K562 (cell line): ENCODE measurements around the gene DCAF6. TPM values are rescaled to one million over a fixed set of nuclear protein-coding genes. Genes with fewer than 3 reads are reported as not detected.
A peak's percentile ranks its signal among the peaks of the same experiment; 100 is the strongest.

Experiments used
- ATAC-seq: fragments of 200-7000 bp; cut with Tn5 transposase; 3 replicates; pipeline ENCODE4 v1.9.1; 2020; ENCODE audit warnings: moderate library complexity
- BruUV-seq: library from RNA; stranded (reverse); fragments of 400-500 nt; replicated peaks from 2 replicates; lab custom pipeline; 2021; lab: Mats Ljungman, UMichigan
- CTCF ChIA-PET: fragments of 300-600 bp; formaldehyde crosslinking; extraction: SDS; loops from one replicate; lab custom pipeline; 2021; ENCODE audit warnings: low intra/inter-chr PET ratio; lab: Yijun Ruan, JAX
- POLR2A ChIA-PET: fragments of 300-600, 350-650 bp; sonication (Branson Sonifier 250); formaldehyde crosslinking; extraction: SDS; loops from one replicate; lab custom pipeline; 2021; ENCODE audit warnings: antibody characterized with exemption, inconsistent platforms; lab: Yijun Ruan, JAX
- DNase-seq, 4 experiments: peaks; one replicate each; pipeline versions ENCODE4 v3.0.0 to v3.0.0-alpha.2; 2011 to 2018; ENCODE audit warnings: low spot score in 3 of 4, mixed read lengths in 3 of 4; ENCODE audit errors: extremely low read depth in 1 of 4
- FAIRE-seq: peaks from 2 replicates; lab custom pipeline; 2011; peaks lifted over from hg19 to GRCh38; lab: Jason Lieb, UNC
- H2AFZ ChIP-seq: 2 replicates; pipeline ENCODE4 v1.6.0; 2011; ENCODE audit warnings: low read depth, low read length, control low read depth, inconsistent platforms
- H3K27ac ChIP-seq: fragments of 200-600 bp; 3 replicates; pipeline ENCODE4 v1.8.0; 2011; ENCODE audit warnings: low read depth, mild to moderate bottlenecking, control low read depth, inconsistent platforms, low read length, moderate library complexity, mixed read lengths; ENCODE audit errors: extremely low read depth
- H3K27me3 ChIP-seq, 2 experiments: fragments of 300-600 bp in 1 of 2; 2 replicates in 1 of 2; 3 replicates in 1 of 2; pipeline versions ENCODE4 v1.6.0 to v1.8.0; 2011; ENCODE audit warnings: inconsistent platforms in 2 of 2, low read length in 2 of 2, mild to moderate bottlenecking in 1 of 2, mixed read lengths in 1 of 2, moderate library complexity in 1 of 2; ENCODE audit not compliant: control insufficient read depth in 2 of 2, insufficient read depth in 2 of 2
- H3K36me3 ChIP-seq: fragments of 300-600 bp; 3 replicates; pipeline ENCODE4 v1.8.0; 2011; ENCODE audit warnings: mild to moderate bottlenecking, low read length, inconsistent platforms; ENCODE audit not compliant: control insufficient read depth, insufficient read depth
- H3K4me1 ChIP-seq, 2 experiments: fragments of 200-600 bp in 1 of 2; replicated peaks in 1 of 2; 2 replicates in 1 of 2; 3 replicates in 1 of 2; pipeline versions ENCODE4 v1.5.1 to v1.8.0; 2011; ENCODE audit warnings: inconsistent platforms in 2 of 2, low read length in 2 of 2, mild to moderate bottlenecking in 1 of 2, mixed read lengths in 1 of 2, moderate library complexity in 1 of 2; ENCODE audit not compliant: control insufficient read depth in 2 of 2, insufficient read depth in 2 of 2
- H3K4me2 ChIP-seq: 2 replicates; pipeline ENCODE4 v1.6.1; 2011; ENCODE audit warnings: low read length, control low read depth, inconsistent platforms, mixed read lengths; ENCODE audit not compliant: insufficient read depth
- H3K4me3 ChIP-seq: fragments of 200-600 bp; sonication (generic), shearing (Covaris generic); 2 replicates; pipeline ENCODE4 v1.5.1; 2016; ENCODE audit warnings: control low read depth, inconsistent platforms
- H3K79me2 ChIP-seq: fragments of 200-600 bp; 3 replicates; pipeline ENCODE4 v1.8.0; 2011; ENCODE audit warnings: low read length, inconsistent platforms; ENCODE audit not compliant: control insufficient read depth, insufficient read depth
- H3K9ac ChIP-seq, 2 experiments: 2 replicates each; pipeline versions ENCODE4 v1.6.0 to v1.6.1; 2011; ENCODE audit warnings: low read depth in 2 of 2, low read length in 2 of 2, control low read depth in 1 of 2, inconsistent platforms in 1 of 2, mild to moderate bottlenecking in 1 of 2, mixed read lengths in 1 of 2; ENCODE audit not compliant: insufficient read depth in 1 of 2
- H3K9me1 ChIP-seq: one replicate; pipeline ENCODE4 v1.6.0; 2011; ENCODE audit warnings: inconsistent platforms, mild to moderate bottlenecking, low read length, moderate library complexity; ENCODE audit not compliant: control insufficient read depth, insufficient read depth
- H3K9me3 ChIP-seq: replicated peaks from 2 replicates; pipeline ENCODE4 v1.5.1; 2011; ENCODE audit warnings: low read depth, low read length, inconsistent platforms; ENCODE audit not compliant: control insufficient read depth, insufficient read depth
- H4K20me1 ChIP-seq: replicated peaks from 2 replicates; pipeline ENCODE4 v1.6.1; 2011; ENCODE audit warnings: low read length, inconsistent platforms, mixed read lengths; ENCODE audit not compliant: control insufficient read depth, insufficient read depth
- CEBPG ChIP-seq, 3 experiments: fragments of 200-800 bp in 1 of 3; sonication (Bioruptor generic) in 1 of 3; sonication (generic) in 1 of 3; formaldehyde crosslinking in 1 of 3; IDR thresholded peaks in 2 of 3; conservative IDR thresholded peaks in 1 of 3; 2 replicates each; pipeline versions ENCODE4 v1.6.1 to v1.8.0; 2016 to 2022; ENCODE audit warnings: missing compliant biosample characterization in 2 of 3, missing genetic modification characterization in 2 of 3, mild to moderate bottlenecking in 1 of 3, missing genetic modification reagents in 1 of 3
- CTBP1 ChIP-seq: fragments of 450-650 bp; IDR thresholded peaks from 2 replicates; pipeline ENCODE4 v1.6.1; 2016; ENCODE audit warnings: borderline replicate concordance
- ZBTB2 ChIP-seq: fragments of 450-650 bp; IDR thresholded peaks from 2 replicates; pipeline ENCODE4 v1.6.1; 2016; ENCODE audit warnings: antibody characterized with exemption
- WGBS: fragments of 100-300 bp; shearing (Covaris generic); methylation state at CpG from one replicate; pipeline ENCODE4 v1.1.6; 2016; ENCODE audit warnings: low coverage, mixed read lengths; ENCODE audit not compliant: insufficient coverage; ENCODE audit errors: missing lambda C conversion rate; 5-methylcytosine and 5-hydroxymethylcytosine counted together
- in situ Hi-C: fragments of 300-500 bp; cut with MboI; formaldehyde crosslinking; loops from 4 replicates; pipeline ENCODE4 v1.15.0; 2018; ENCODE audit warnings: inconsistent platforms, mixed read lengths
- intact Hi-C: fragments of 100-400 bp; cut with micrococcal nuclease; formaldehyde crosslinking; loops from 2 replicates; pipeline ENCODE4 v1.14.2; 2022
- polyA plus RNA-seq, 8 experiments: library from polyadenylated mRNA; depleted of rRNA in 4 of 8; stranded (reverse) in 5 of 8; unstranded in 3 of 8; fragments of >200 nt; fragmentation: Nextera tagmentation in 2 of 8; fragmentation: Illumina TruSeq in 1 of 8; extraction: Ambion mirVana in 2 of 8; extraction: Trizol in 1 of 8; gene quantifications; 2 replicates each; pipeline versions ENCODE4 v1.2.1 to v1.2.3, GENCODE V29; 2011 to 2014; ENCODE audit warnings: inconsistent platforms in 1 of 8, missing spikeins in 1 of 8
- total RNA-seq, 7 experiments: library from RNA; depleted of rRNA in 6 of 7; stranded (reverse); fragments of >200 nt in 6 of 7; fragmentation: Illumina TruSeq in 2 of 7; extraction: Trizol in 2 of 7; gene quantifications; 2 replicates each; pipeline versions ENCODE4 v1.2.1 to v1.2.3, GENCODE V29; 2011 to 2021; ENCODE audit warnings: low replicate concordance in 1 of 7
- TF ChIP-seq, protein P1 (sequence below): sonication (generic); formaldehyde crosslinking; IDR thresholded peaks from 2 replicates; pipeline ENCODE4 v1.8.0; 2022; ENCODE audit warnings: mild to moderate bottlenecking, missing genetic modification reagents

Gene DCAF6
- total and polyA plus RNA-seq, 9 of the 15 experiments (the other 6 are each of a cell fraction or from before 2014, with no cell fraction given) = 19.1 to 102 (median 46.3) TPM

DNA sequence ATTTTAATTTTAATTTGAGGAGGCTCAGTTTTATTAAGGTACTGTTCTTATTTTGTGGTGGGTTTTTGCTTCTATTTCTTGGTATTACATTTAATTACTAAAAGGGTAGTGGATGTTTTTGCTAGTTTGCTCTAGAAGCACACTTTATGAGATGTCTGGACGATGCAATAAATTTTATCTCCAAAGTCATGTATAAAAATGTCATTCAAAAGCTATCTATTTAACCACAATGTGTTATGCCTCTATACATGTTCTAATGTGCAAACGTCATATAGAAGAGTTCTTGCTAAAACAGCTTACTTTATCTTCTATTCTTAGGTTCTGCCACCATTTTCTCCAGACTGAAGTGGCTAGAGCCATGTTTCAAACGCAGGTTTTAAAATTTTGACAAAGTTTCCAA, 13.3 kb downstream of the DCAF6 start (continued):
- TF ChIP-seq, protein P1, sequence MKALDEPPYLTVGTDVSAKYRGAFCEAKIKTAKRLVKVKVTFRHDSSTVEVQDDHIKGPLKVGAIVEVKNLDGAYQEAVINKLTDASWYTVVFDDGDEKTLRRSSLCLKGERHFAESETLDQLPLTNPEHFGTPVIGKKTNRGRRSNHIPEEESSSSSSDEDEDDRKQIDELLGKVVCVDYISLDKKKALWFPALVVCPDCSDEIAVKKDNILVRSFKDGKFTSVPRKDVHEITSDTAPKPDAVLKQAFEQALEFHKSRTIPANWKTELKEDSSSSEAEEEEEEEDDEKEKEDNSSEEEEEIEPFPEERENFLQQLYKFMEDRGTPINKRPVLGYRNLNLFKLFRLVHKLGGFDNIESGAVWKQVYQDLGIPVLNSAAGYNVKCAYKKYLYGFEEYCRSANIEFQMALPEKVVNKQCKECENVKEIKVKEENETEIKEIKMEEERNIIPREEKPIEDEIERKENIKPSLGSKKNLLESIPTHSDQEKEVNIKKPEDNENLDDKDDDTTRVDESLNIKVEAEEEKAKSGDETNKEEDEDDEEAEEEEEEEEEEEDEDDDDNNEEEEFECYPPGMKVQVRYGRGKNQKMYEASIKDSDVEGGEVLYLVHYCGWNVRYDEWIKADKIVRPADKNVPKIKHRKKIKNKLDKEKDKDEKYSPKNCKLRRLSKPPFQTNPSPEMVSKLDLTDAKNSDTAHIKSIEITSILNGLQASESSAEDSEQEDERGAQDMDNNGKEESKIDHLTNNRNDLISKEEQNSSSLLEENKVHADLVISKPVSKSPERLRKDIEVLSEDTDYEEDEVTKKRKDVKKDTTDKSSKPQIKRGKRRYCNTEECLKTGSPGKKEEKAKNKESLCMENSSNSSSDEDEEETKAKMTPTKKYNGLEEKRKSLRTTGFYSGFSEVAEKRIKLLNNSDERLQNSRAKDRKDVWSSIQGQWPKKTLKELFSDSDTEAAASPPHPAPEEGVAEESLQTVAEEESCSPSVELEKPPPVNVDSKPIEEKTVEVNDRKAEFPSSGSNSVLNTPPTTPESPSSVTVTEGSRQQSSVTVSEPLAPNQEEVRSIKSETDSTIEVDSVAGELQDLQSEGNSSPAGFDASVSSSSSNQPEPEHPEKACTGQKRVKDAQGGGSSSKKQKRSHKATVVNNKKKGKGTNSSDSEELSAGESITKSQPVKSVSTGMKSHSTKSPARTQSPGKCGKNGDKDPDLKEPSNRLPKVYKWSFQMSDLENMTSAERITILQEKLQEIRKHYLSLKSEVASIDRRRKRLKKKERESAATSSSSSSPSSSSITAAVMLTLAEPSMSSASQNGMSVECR (CRISPR knock-in tag) = no peak
- TF ChIP-seq ZBTB2 = no peak

GRCh38 chr1:167950569-167950968, 14.1 kb downstream of the DCAF6 start:
- Histone ChIP-seq H2AFZ (no peak overlapping the region), H4K20me1 (no peaks in the 10 kb centered on the region), H3K9me1 (no peaks in the 10 kb centered on the region), H3K9ac (no peak overlapping the region), H3K27me3 (no peaks in the 10 kb centered on the region), H3K9me3 (no peaks in the 10 kb centered on the region), H3K4me1 (peaks cover 0 to 6% of the 10 kb centered on the region in 2 experiments; a peak in 1 of 5 replicates), H3K4me3 (no peak overlapping the region), H3K27ac (no peak overlapping the region), H3K79me2 (peaks cover 80% of the 10 kb centered on the region), H3K4me2 (no peak overlapping the region), H3K36me3 (peaks cover 50% of the 10 kb centered on the region)
- BruUV-seq = no TSS peak
- ChIA-PET CTCF (no interaction called here), POLR2A (no interaction called here)
- FAIRE-seq (no peak), DNase-seq (no peak), ATAC-seq (no peak)
- WGBS = 43% methylated on average over 1 of the region's 1 CpG
- TF ChIP-seq CTBP1 (no peak), CEBPG (CRISPR knock-in tag; IDR thresholded peaks at IDR 0.05) (no peak), CEBPG (tag; conservative IDR thresholded peaks at IDR 0.05 in 1 of 2, IDR thresholded peaks at IDR 0.05 in 1 of 2) (0 out of 4 replicates have a peak, but pooled peaks of 1 of the 2 experiments have one; percentile 13)
- intact Hi-C loops = no loop called here
- in situ Hi-C loops = no loop called here
